Measurements from ENCODE around the gene PKD2L1.

Gene PKD2L1

DNA sequence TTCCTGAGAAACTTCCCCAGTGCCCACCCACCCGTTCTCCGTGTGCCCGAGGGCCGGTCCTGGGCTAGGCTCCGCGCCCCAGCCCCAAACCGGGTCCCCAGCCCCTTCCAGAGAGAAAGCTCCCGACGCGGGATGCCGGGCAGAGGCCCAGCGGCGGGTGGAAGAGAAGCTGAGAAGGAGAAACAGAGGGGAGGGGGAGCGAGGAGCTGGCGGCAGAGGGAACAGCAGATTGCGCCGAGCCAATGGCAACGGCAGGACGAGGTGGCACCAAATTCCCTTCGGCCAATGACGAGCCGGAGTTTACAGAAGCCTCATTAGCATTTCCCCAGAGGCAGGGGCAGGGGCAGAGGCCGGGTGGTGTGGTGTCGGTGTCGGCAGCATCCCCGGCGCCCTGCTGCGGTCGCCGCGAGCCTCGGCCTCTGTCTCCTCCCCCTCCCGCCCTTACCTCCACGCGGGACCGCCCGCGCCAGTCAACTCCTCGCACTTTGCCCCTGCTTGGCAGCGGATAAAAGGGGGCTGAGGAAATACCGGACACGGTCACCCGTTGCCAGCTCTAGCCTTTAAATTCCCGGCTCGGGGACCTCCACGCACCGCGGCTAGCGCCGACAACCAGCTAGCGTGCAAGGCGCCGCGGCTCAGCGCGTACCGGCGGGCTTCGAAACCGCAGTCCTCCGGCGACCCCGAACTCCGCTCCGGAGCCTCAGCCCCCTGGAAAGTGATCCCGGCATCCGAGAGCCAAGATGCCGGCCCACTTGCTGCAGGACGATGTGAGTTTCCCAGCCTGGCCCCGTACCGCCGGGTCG is 16.9 kb upstream of the PKD2L1 start, which contains the start of gene SCD:
TSS of gene SCD (plus strand) at position 469 of the 803 bp plus-strand sequence. CDS start at position 741, 272 bp downstream.
- peak; percentile 57 for DNase-seq (ENCODE audit: extremely low read depth, low read depth)
- TF ChIP-seq CTCF (IDR thresholded peaks at IDR 0.05; ENCODE audit: low read depth, low read length): no peak

GRCh38 chr10:100346351-100346764 is 16.3 kb upstream of the PKD2L1 start:
- DNase-seq (ENCODE audit: extremely low read depth, low read depth): peak; percentile 28
- no peak for TF ChIP-seq CTCF (IDR thresholded peaks at IDR 0.05; ENCODE audit: low read depth, low read length)

GRCh38 chr10:100345570-100346330 is 15.7 kb upstream of the PKD2L1 start:
- DNase-seq (ENCODE audit: extremely low read depth, low read depth): no peak

GRCh38 chr10:100344241-100344788 is 14.3 kb upstream of the PKD2L1 start:
- no peak for TF ChIP-seq CTCF (IDR thresholded peaks at IDR 0.05; ENCODE audit: low read depth, low read length)
- no peak for DNase-seq (ENCODE audit: extremely low read depth, low read depth)

More at GRCh38 chr10:100345570-100346330, 15.7 kb upstream of the PKD2L1 start:
- TF ChIP-seq CTCF (IDR thresholded peaks at IDR 0.05; ENCODE audit: low read depth, low read length): no peak

GRCh38 chr10:100342627-100342972 is 12.6 kb upstream of the PKD2L1 start:
- no peak for DNase-seq (ENCODE audit: extremely low read depth, low read depth)
- no peak for TF ChIP-seq CTCF (IDR thresholded peaks at IDR 0.05; ENCODE audit: low read depth, low read length)

GRCh38 chr10:100341953-100342626 is 12.1 kb upstream of the PKD2L1 start:
- DNase-seq (ENCODE audit: extremely low read depth, low read depth): no peak
- TF ChIP-seq CTCF (IDR thresholded peaks at IDR 0.05; ENCODE audit: low read depth, low read length): peak; percentile 80

Data from AG09319 (cell line).